Right cardiac atrium (tissue), 5 donors: ENCODE measurements around the gene LYRM4. TPM values are rescaled to one million over a fixed set of nuclear protein-coding genes. Genes with fewer than 3 reads are reported as not detected.

Source experiments
- ATAC-seq, 2 donors: fragments of 200-7000 bp; cut with Tn5 transposase; one replicate each; pipeline versions ENCODE4 v1.8.0 to v1.9.1; 2020; ENCODE audit warnings: moderate library complexity in 2 of 2, mild to moderate bottlenecking in 1 of 2
- DNase-seq, 3 donors: peaks; one replicate each; pipeline ENCODE4 v3.0.0-alpha.2; 2020
- H3K27ac ChIP-seq: one replicate; pipeline ENCODE4 v1.5.1; 2013; ENCODE audit warnings: mild to moderate bottlenecking, low read length, control low read depth, moderate library complexity
- H3K27me3 ChIP-seq: one replicate; pipeline ENCODE4 v1.6.1; 2013; ENCODE audit not compliant: control insufficient read depth, insufficient read depth
- H3K4me1 ChIP-seq: one replicate; pipeline ENCODE4 v1.6.1; 2013; ENCODE audit warnings: low read length; ENCODE audit not compliant: control insufficient read depth, insufficient read depth
- H3K4me3 ChIP-seq: one replicate; pipeline ENCODE4 v1.5.1; 2013; ENCODE audit warnings: low read length, control low read depth
- H3K9me3 ChIP-seq: one replicate; pipeline ENCODE4 v1.6.1; 2013; ENCODE audit warnings: low read length; ENCODE audit not compliant: control insufficient read depth
- WGBS: extraction: QIAGEN DNeasy Blood & Tissue Kit; methylation state at CpG from one replicate; pipeline ENCODE4 v1.1.7; 2013; 5-methylcytosine and 5-hydroxymethylcytosine counted together
- intact Hi-C, 4 donors: fragments of 100-400 bp; cut with DNase I; formaldehyde crosslinking; loops; one replicate each; pipeline versions ENCODE4 v1.11.0 to v1.14.0; 2022 to 2023
- polyA plus RNA-seq: library from polyadenylated mRNA; stranded (reverse); fragments of 200-250 nt; gene quantifications from one replicate; pipeline ENCODE4 v1.2.3, GENCODE V29; 2013
- total RNA-seq, 4 donors: library from RNA; stranded (reverse); fragmentation: NEBNext Ultra II Directional; extraction: Animal tissue kit (Norgen Biotek cat#: 25700); gene quantifications; one replicate each; pipeline ENCODE4 v1.2.1, GENCODE V29; 2021
- donor health status: healthy with polysubstance abuse.
- donor health status: DM: no; HTN: yes; CAD: no.
- donor health status: DM: no; HTN: no; CAD: no.
- donor health status: DM: no; HTN: yes; CAD: no; lungs with severe emphysema.
- donor health status: DM: yes; HTN: yes; CAD: no.

The LYRM4 gene
- total and polyA plus RNA-seq, 5 donors = 20.2 to 30.5 (median 26.6) TPM

- ATAC-seq (no peak), DNase-seq (no peak)
- Histone ChIP-seq H3K27ac (no peak overlapping the region), H3K27me3 (no peaks in the 10 kb centered on the region), H3K4me1 (peaks cover 1% of the 10 kb centered on the region), H3K9me3 (no peaks in the 10 kb centered on the region), H3K4me3 (no peak overlapping the region)
- WGBS = 75% methylated on average over 2 of the region's 2 CpGs
- intact Hi-C loops = no loop called here
Observed at GRCh38 chr6:5217356-5217755, 43.4 kb downstream of the LYRM4 start.

- WGBS = 81% methylated on average over 9 of the region's 9 CpGs
- H3K27me3 ChIP-seq = no peaks in the 10 kb centered on the region
- intact Hi-C loops = no loop called here
Observed at GRCh38 chr6:5215799-5216198, 45.0 kb downstream of the LYRM4 start.

DNA sequence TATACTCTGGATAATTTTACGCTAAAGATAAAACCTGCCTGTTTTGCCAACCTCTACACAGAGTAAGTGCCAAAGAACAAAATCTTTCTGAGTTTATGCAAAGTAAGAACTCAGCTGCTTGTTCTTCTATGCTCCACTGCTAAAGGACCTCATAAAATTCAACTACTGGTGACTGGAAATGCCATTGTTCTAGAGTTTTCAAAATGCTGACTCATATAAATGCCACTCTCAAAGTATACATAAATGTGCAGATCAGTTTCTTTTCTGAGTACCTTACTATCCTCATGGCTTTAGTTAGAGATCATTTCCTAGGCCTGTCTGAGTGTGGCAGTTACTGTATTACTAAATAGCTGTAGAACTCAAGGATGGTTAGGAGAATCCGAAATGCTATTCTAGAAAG lies 45.6 kb downstream of the LYRM4 start:
- DNase-seq (no peak), ATAC-seq (no peak)
- no peaks in the 10 kb centered on the region for H3K9me3 ChIP-seq
- H3K4me1 ChIP-seq = no peaks in the 10 kb centered on the region
- H3K27ac ChIP-seq = no peak overlapping the region
- WGBS = 84% methylated on average over 2 of the region's 2 CpGs
- H3K4me3 ChIP-seq = no peak overlapping the region
- intact Hi-C loops = no loop called here
- H3K27me3 ChIP-seq = no peaks in the 10 kb centered on the region

More at GRCh38 chr6:5215799-5216198, 45.0 kb downstream of the LYRM4 start:
- DNase-seq = no peak
- no peak overlapping the region for H3K27ac ChIP-seq
- no peak for ATAC-seq
- no peaks in the 10 kb centered on the region for H3K4me1 ChIP-seq
- no peak overlapping the region for H3K4me3 ChIP-seq
- no peaks in the 10 kb centered on the region for H3K9me3 ChIP-seq

DNA sequence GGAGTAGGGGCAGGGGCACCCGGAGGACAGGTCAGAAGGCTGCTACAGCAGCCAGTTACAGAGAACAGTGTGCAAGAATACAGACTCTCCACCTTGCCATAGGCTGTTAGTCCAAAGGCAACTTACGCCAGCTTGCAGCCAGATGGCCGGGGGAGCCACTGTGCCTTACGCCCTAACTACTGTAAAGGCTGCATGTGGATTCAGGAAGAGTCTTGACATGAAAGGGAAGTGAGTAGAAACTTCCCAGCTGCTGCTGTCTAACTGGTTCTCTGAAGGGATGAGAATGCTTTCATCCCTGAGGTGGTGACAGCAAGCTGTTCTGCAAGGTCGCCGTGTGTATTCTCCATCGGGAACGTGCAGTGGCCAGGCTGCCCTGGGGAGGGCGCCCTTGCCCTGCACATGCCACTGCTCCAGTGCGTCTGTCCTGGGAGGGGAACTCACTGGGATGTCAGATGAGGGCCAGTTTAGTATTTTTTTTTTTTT lies 46.1 kb downstream of the LYRM4 start:
- DNase-seq (peak; percentile 35 to 81 (median 74)), ATAC-seq (peak; percentile 83 to 91)
- Histone ChIP-seq H3K27me3 (no peaks in the 10 kb centered on the region), H3K4me1 (no peaks in the 10 kb centered on the region), H3K9me3 (no peaks in the 10 kb centered on the region), H3K27ac (peak overlapping the region; percentile 10), H3K4me3 (no peak overlapping the region)
- intact Hi-C loops = no loop called here
- 51% methylated on average over 10 of the region's 10 CpGs for WGBS

DNA sequence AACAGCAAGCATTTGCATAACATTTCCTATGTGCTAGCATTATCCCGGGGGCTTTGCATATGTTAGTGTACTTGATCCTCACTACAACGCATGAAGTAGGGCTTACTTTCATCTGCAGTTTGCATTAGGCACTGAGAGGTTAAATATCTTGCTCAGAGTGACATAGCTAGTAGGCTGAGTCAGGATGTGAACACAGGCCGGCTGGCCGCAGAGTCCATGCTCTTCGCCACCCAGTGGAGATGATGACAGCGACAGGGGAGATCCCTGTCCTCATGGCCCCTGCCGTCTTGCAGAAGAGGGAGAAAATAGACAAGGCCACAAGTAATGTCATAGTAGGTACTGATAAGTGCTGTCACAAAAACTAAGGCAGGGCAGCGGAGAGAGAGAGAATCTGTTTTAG lies 46.9 kb downstream of the LYRM4 start:
- intact Hi-C loops = no loop called here
- DNase-seq = peak in 2 of 3 donors; percentile 47 to 54
- Histone ChIP-seq H3K4me3 (no peak overlapping the region), H3K27me3 (no peaks in the 10 kb centered on the region), H3K4me1 (no peaks in the 10 kb centered on the region), H3K9me3 (no peaks in the 10 kb centered on the region), H3K27ac (no peak overlapping the region)
- ATAC-seq = peak; percentile 76 to 84
- 59% methylated on average over 8 of the region's 8 CpGs for WGBS

GRCh38 chr6:5211492-5211891 lies 49.3 kb downstream of the LYRM4 start:
- DNase-seq (no peak), ATAC-seq (no peak)
- intact Hi-C loops = no loop called here
- Histone ChIP-seq H3K4me1 (peaks cover 4% of the 10 kb centered on the region), H3K27ac (no peak overlapping the region), H3K27me3 (no peaks in the 10 kb centered on the region), H3K9me3 (no peaks in the 10 kb centered on the region), H3K4me3 (no peak overlapping the region)
- 92% methylated on average over 1 of the region's 1 CpG for WGBS

GRCh38 chr6:5208471-5208971 lies 52.2 kb downstream of the LYRM4 start:
- WGBS = 57% methylated on average over 5 of the region's 5 CpGs
- H3K27me3 ChIP-seq = no peaks in the 10 kb centered on the region
- H3K9me3 ChIP-seq = no peaks in the 10 kb centered on the region
- DNase-seq (no peak), ATAC-seq (no peak)
- H3K4me3 ChIP-seq = no peak overlapping the region
- intact Hi-C loops = no loop called here
- no peak overlapping the region for H3K27ac ChIP-seq
- H3K4me1 ChIP-seq = peaks cover 15% of the 10 kb centered on the region

- WGBS = 63% methylated on average over 2 of the region's 2 CpGs
- no peak overlapping the region for H3K4me3 ChIP-seq
- no peak for ATAC-seq
- peaks cover 15% of the 10 kb centered on the region for H3K4me1 ChIP-seq
- no peak for DNase-seq
- intact Hi-C loops = no loop called here
- peak overlapping the region; percentile 1 for H3K27ac ChIP-seq
- no peaks in the 10 kb centered on the region for H3K27me3 ChIP-seq
- H3K9me3 ChIP-seq = no peaks in the 10 kb centered on the region
Observed at GRCh38 chr6:5208057-5208456, 52.7 kb downstream of the LYRM4 start.

- DNase-seq = no peak
- intact Hi-C loops = no loop called here
- Histone ChIP-seq H3K4me1 (peaks cover 17% of the 10 kb centered on the region), H3K27ac (peak overlapping the region; percentile 13), H3K27me3 (no peaks in the 10 kb centered on the region), H3K4me3 (no peak overlapping the region), H3K9me3 (no peaks in the 10 kb centered on the region)
- no peak for ATAC-seq
- WGBS = 74% methylated on average over 6 of the region's 6 CpGs
Observed at GRCh38 chr6:5206920-5207561, 53.7 kb downstream of the LYRM4 start.

DNA sequence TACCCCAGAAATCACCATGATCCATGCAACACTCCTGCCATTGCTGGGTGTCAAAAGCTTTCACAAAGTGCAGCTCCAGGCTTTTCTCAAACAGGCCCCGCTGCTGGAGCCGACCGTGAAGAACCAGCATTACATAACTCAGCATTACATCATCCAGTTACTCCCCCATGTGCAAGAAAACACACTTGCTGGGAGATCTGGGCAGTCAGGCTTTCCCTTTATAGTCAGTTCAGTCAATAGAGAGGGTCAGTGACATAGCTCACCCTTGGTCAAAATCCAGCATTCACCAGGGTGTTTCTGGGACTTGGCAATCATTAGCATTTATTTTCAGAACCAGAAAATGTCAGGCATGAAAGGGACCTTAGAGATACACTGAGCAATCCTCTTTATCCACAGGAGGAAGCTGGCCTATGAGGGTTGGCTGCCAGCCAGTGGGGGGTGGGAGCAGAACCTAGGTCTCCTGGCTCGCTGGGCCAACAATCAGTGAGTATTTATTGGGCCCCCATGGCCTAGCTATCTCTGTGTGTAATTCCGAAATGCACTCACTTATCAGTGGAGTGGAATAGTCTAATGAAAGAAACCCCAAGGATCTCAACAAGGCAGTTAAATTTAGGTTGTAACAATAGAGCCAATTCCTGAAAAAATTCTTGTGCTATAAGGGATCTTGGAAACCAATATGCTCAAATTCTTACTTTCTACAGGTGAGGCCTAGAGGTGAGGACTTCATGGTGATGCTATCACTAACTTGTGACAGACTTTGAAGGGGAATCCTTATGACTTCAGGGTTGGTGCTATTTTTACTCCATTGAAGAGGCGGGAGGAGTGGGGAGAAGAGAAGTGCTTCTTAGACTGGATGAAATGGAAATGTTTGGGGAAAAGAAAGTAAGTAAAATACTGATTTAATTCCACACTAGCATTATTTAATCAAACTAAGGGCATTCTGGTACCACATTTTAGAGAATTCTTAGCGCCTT lies 54.6 kb downstream of the LYRM4 start:
- peak overlapping the region; percentile 74 for H3K27ac ChIP-seq
- H3K4me3 ChIP-seq = no peak overlapping the region
- H3K9me3 ChIP-seq = no peaks in the 10 kb centered on the region
- peaks cover 17% of the 10 kb centered on the region for H3K4me1 ChIP-seq
- intact Hi-C loops = no loop called here
- peak; percentile 92 to 93 for ATAC-seq
- no peaks in the 10 kb centered on the region for H3K27me3 ChIP-seq
- WGBS = 23% methylated on average over 7 of the region's 7 CpGs
- DNase-seq = peak; percentile 66 to 89 (median 87)

GRCh38 chr6:5205035-5205507 lies 55.7 kb downstream of the LYRM4 start:
- H3K4me1 ChIP-seq = peaks cover 19% of the 10 kb centered on the region
- peak overlapping the region; percentile 95 for H3K27ac ChIP-seq
- ATAC-seq (peak; percentile 15 to 56), DNase-seq (peak; percentile 24 to 56 (median 55))
- H3K4me3 ChIP-seq = no peak overlapping the region
- WGBS = 28% methylated on average over 6 of the region's 6 CpGs
- no peaks in the 10 kb centered on the region for H3K9me3 ChIP-seq
- no peaks in the 10 kb centered on the region for H3K27me3 ChIP-seq
- intact Hi-C loops = no loop called here
